Endodermal cell (in vitro differentiated cells): Measurements from ENCODE around the gene GPR45. TPM values are rescaled to one million over a fixed set of nuclear protein-coding genes. Genes with fewer than 3 reads are reported as not detected.

ENCODE experiments used
- DNase-seq: peaks from one replicate; pipeline ENCODE4 v3.0.0-alpha.2; 2017
- H3K27ac ChIP-seq: 2 replicates; pipeline ENCODE4 v1.5.1; 2013; ENCODE audit warnings: mild to moderate bottlenecking, low read depth, low read length, moderate library complexity
- H3K27me3 ChIP-seq: 2 replicates; pipeline ENCODE4 v1.6.1; 2013; ENCODE audit warnings: mild to moderate bottlenecking, low read length, moderate library complexity; ENCODE audit not compliant: insufficient read depth, control insufficient read depth, poor library complexity, severe bottlenecking
- H3K36me3 ChIP-seq: 2 replicates; pipeline ENCODE4 v1.7.0; 2013; ENCODE audit warnings: mild to moderate bottlenecking, low read length, moderate library complexity; ENCODE audit not compliant: control insufficient read depth, insufficient read depth
- H3K4me1 ChIP-seq: one replicate; pipeline ENCODE4 v1.7.0; 2013; ENCODE audit warnings: low read length; ENCODE audit not compliant: control insufficient read depth, insufficient read depth
- H3K4me3 ChIP-seq: 2 replicates; pipeline ENCODE4 v1.5.1; 2013; ENCODE audit warnings: mild to moderate bottlenecking, low read length, moderate library complexity
- H3K9ac ChIP-seq: 2 replicates; pipeline ENCODE4 v1.6.1; 2013; ENCODE audit warnings: mild to moderate bottlenecking, low read length, moderate library complexity; ENCODE audit not compliant: poor library complexity, severe bottlenecking; ENCODE audit errors: extremely low read depth
- H3K9me3 ChIP-seq: 2 replicates; pipeline ENCODE4 v1.6.1; 2013; ENCODE audit warnings: mild to moderate bottlenecking, low read length, moderate library complexity; ENCODE audit not compliant: control insufficient read depth
- H3K27ac Mint-ChIP-seq: 2 replicates; pipeline ENCODE4 v1.8.0; 2020; ENCODE audit warnings: mixed read lengths
- H3K27me3 Mint-ChIP-seq: 2 replicates; pipeline ENCODE4 v1.8.0; 2021; ENCODE audit warnings: mild to moderate bottlenecking, mixed read lengths; ENCODE audit not compliant: insufficient read depth
- H3K36me3 Mint-ChIP-seq: 2 replicates; pipeline ENCODE4 v1.8.0; 2020; ENCODE audit warnings: low read depth, mixed read lengths
- H3K4me1 Mint-ChIP-seq: 2 replicates; pipeline ENCODE4 v1.8.0; 2020; ENCODE audit warnings: mixed read lengths
- H3K4me3 Mint-ChIP-seq: 2 replicates; pipeline ENCODE4 v1.8.0; 2020; ENCODE audit warnings: mild to moderate bottlenecking, moderate library complexity, mixed read lengths
- H3K9me3 Mint-ChIP-seq: 2 replicates; pipeline ENCODE4 v1.8.0; 2020; ENCODE audit warnings: mild to moderate bottlenecking, mixed read lengths
- CTCF ChIP-seq: fragments of 200-600 bp; sonication (generic); conservative IDR thresholded peaks from 2 replicates; pipeline ENCODE4 v1.5.0; 2021; ENCODE audit warnings: antibody characterized with exemption, mild to moderate bottlenecking
- WGBS, 2 experiments: methylation state at CpG; one replicate each; pipeline versions ENCODE4 v1.1.5 to v1.1.7; 2013; ENCODE audit warnings: missing lambda C conversion rate in 2 of 2, mixed read lengths in 1 of 2; ENCODE audit not compliant: insufficient coverage in 1 of 2, insufficient read length in 1 of 2; 5-methylcytosine and 5-hydroxymethylcytosine counted together
- total RNA-seq, 2 donors: library from RNA; stranded (reverse); fragmentation: NEBNext Ultra II Directional in 1 of 2; extraction: Animal tissue kit (Norgen Biotek cat#: 25700) in 1 of 2; gene quantifications; 2 replicates in 1 of 2; 3 replicates in 1 of 2; pipeline ENCODE4 v1.2.1, GENCODE V29; 2021

GPR45 gene
- total RNA-seq, 2 donors from 2014 or later, result not detected

- Histone ChIP-seq H3K36me3 (no peaks in the 10 kb centered on the region), H3K4me1 (peaks cover 8% of the 10 kb centered on the region), H3K9ac (no peak overlapping the region), H3K27ac (no peak overlapping the region), H3K9me3 (no peaks in the 10 kb centered on the region), H3K4me3 (no peak overlapping the region), H3K27me3 (no peaks in the 10 kb centered on the region)
- Mint-ChIP-seq H3K27ac (no peak overlapping the region), H3K36me3 (peaks cover 2% of the 10 kb centered on the region), H3K27me3 (no peaks in the 10 kb centered on the region), H3K4me1 (no peaks in the 10 kb centered on the region), H3K4me3 (no peak overlapping the region), H3K9me3 (peaks cover 5% of the 10 kb centered on the region)
- 81 to 90% methylated on average over 4 to 11 of the region's 11 CpGs for WGBS, 2 experiments
- DNase-seq, result no peak
- TF ChIP-seq CTCF, result no peak
Measured at GRCh38 chr2:105256431-105257047, 15.0 kb downstream of the GPR45 start.

GRCh38 chr2:105257981-105258380 is 16.4 kb downstream of the GPR45 start:
- H3K4me1 Mint-ChIP-seq, result peaks cover 8% of the 10 kb centered on the region
- TF ChIP-seq CTCF, result no peak
- Histone ChIP-seq H3K9ac (no peak overlapping the region), H3K27ac (no peak overlapping the region), H3K27me3 (no peaks in the 10 kb centered on the region), H3K4me1 (peaks cover 8% of the 10 kb centered on the region), H3K36me3 (no peaks in the 10 kb centered on the region), H3K4me3 (no peak overlapping the region), H3K9me3 (no peaks in the 10 kb centered on the region)
- DNase-seq, result no peak
- H3K4me3 Mint-ChIP-seq, result no peak overlapping the region
- no peaks in the 10 kb centered on the region for H3K27me3 Mint-ChIP-seq
- H3K27ac Mint-ChIP-seq, result no peak overlapping the region
- 96 to 100% methylated on average over 1 to 3 of the region's 3 CpGs for WGBS, 2 experiments
- H3K9me3 Mint-ChIP-seq, result no peaks in the 10 kb centered on the region
- peaks cover 5% of the 10 kb centered on the region for H3K36me3 Mint-ChIP-seq

- no peaks in the 10 kb centered on the region for H3K27me3 Mint-ChIP-seq
- TF ChIP-seq CTCF, result no peak
- Histone ChIP-seq H3K9ac (no peak overlapping the region), H3K27ac (no peak overlapping the region), H3K36me3 (no peaks in the 10 kb centered on the region), H3K4me1 (peaks cover 8% of the 10 kb centered on the region), H3K4me3 (no peak overlapping the region), H3K9me3 (no peaks in the 10 kb centered on the region), H3K27me3 (no peaks in the 10 kb centered on the region)
- H3K27ac Mint-ChIP-seq, result no peak overlapping the region
- H3K4me3 Mint-ChIP-seq, result no peak overlapping the region
- peaks cover 12% of the 10 kb centered on the region for H3K4me1 Mint-ChIP-seq
- H3K36me3 Mint-ChIP-seq, result peaks cover 5% of the 10 kb centered on the region
- no peak for DNase-seq
- WGBS, 2 experiments, result 92 to 93% methylated on average over 7 to 10 of the region's 10 CpGs
- no peaks in the 10 kb centered on the region for H3K9me3 Mint-ChIP-seq
Measured at GRCh38 chr2:105258835-105259350, 17.4 kb downstream of the GPR45 start.
